SK-N-SH treated with all-trans-retinoic acid at 6 μM for 48 hours (cell line): ENCODE results near the gene PHF3.

Experiments
- ZFP3 ChIP-seq: fragments of 250-450 bp; sonication (Bioruptor Pico); IDR thresholded peaks from 2 replicates; pipeline ENCODE4 v1.5.0; 2020; ENCODE audit warnings: mild to moderate bottlenecking, moderate library complexity
- TF ChIP-seq, protein P1 (sequence below): fragments of 250-450 bp; sonication (Bioruptor Pico); IDR thresholded peaks from 2 replicates; pipeline ENCODE4 v1.5.0; 2020; ENCODE audit warnings: mild to moderate bottlenecking, moderate library complexity
- TF ChIP-seq, protein P2 (sequence below): fragments of 250-450 bp; sonication (Bioruptor Pico); IDR thresholded peaks from 2 replicates; pipeline ENCODE4 v1.5.1; 2021; ENCODE audit warnings: mild to moderate bottlenecking, moderate library complexity

DNA sequence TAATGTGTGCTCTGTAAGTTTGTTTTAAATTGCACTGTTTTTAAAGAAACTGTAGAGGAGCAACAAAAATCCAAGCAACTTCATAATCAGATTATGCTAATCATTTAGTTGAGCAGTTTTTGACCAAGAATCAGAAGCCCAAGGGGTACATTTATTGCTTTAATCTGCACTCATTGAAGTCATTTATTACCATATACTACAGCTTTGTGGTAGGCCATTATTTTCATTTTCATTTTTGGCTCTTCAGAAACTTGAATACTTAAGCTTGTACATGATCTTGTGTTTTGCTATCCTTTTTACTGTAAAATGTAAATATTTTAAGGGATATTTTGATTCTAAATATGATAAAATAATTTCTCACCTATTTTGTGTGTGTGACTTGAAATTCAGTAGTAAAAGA lies 78.5 kb downstream of the PHF3 start:
- TF ChIP-seq, protein P1, sequence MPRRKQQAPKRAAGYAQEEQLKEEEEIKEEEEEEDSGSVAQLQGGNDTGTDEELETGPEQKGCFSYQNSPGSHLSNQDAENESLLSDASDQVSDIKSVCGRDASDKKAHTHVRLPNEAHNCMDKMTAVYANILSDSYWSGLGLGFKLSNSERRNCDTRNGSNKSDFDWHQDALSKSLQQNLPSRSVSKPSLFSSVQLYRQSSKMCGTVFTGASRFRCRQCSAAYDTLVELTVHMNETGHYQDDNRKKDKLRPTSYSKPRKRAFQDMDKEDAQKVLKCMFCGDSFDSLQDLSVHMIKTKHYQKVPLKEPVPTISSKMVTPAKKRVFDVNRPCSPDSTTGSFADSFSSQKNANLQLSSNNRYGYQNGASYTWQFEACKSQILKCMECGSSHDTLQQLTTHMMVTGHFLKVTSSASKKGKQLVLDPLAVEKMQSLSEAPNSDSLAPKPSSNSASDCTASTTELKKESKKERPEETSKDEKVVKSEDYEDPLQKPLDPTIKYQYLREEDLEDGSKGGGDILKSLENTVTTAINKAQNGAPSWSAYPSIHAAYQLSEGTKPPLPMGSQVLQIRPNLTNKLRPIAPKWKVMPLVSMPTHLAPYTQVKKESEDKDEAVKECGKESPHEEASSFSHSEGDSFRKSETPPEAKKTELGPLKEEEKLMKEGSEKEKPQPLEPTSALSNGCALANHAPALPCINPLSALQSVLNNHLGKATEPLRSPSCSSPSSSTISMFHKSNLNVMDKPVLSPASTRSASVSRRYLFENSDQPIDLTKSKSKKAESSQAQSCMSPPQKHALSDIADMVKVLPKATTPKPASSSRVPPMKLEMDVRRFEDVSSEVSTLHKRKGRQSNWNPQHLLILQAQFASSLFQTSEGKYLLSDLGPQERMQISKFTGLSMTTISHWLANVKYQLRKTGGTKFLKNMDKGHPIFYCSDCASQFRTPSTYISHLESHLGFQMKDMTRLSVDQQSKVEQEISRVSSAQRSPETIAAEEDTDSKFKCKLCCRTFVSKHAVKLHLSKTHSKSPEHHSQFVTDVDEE (CRISPR knock-in tag): no peak
- TF ChIP-seq ZFP3 (CRISPR knock-in tag): no peak
- TF ChIP-seq, protein P2, sequence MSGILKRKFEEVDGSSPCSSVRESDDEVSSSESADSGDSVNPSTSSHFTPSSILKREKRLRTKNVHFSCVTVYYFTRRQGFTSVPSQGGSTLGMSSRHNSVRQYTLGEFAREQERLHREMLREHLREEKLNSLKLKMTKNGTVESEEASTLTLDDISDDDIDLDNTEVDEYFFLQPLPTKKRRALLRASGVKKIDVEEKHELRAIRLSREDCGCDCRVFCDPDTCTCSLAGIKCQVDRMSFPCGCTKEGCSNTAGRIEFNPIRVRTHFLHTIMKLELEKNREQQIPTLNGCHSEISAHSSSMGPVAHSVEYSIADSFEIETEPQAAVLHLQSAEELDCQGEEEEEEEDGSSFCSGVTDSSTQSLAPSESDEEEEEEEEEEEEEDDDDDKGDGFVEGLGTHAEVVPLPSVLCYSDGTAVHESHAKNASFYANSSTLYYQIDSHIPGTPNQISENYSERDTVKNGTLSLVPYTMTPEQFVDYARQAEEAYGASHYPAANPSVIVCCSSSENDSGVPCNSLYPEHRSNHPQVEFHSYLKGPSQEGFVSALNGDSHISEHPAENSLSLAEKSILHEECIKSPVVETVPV (CRISPR knock-in tag): no peak
